ENCODE measurements around the gene TBXAS1.

The TBXAS1 gene

GRCh38 chr7:140025814-140026433, 196.9 kb downstream of the TBXAS1 start:
- Histone ChIP-seq H3K9me3 (ENCODE audit: insufficient read depth, low read depth, low read length) (no peaks in the 10 kb centered on the region), H3F3A (ENCODE audit: low read depth) (no peaks in the 10 kb centered on the region), H3K79me2 (ENCODE audit: insufficient read depth, low read length) (no peaks in the 10 kb centered on the region), H3K9ac (ENCODE audit: low read depth, low read length, poor library complexity, severe bottlenecking) (no peak overlapping the region), H3K4me1 (ENCODE audit: insufficient read depth, low read length, poor library complexity, severe bottlenecking) (peaks cover 8% of the 10 kb centered on the region), H3K4me2 (ENCODE audit: low read depth, low read length, poor library complexity, severe bottlenecking) (no peak overlapping the region), H3K4me3 (ENCODE audit: low read length, poor library complexity, severe bottlenecking) (no peak overlapping the region), H3K9me2 (replicated peaks; ENCODE audit: low read depth, low read length) (no peaks in the 10 kb centered on the region), H4K20me1 (ENCODE audit: insufficient read depth, low read length, poor library complexity, severe bottlenecking) (no peaks in the 10 kb centered on the region), H2AFZ (ENCODE audit: low read length) (no peak overlapping the region), H3K36me3 (ENCODE audit: insufficient read depth, low read length) (peaks cover 50% of the 10 kb centered on the region; the same call in 1 of the 2 replicates), H3K27me3 (ENCODE audit: insufficient read depth, low read length, poor library complexity, severe bottlenecking) (no peaks in the 10 kb centered on the region)
- TF ChIP-seq CTCF (conservative IDR thresholded peaks at IDR 0.05; ENCODE audit: low read length), result no peak
- no peak for TF ChIP-seq EZH2phosphoT487 (IDR thresholded peaks at IDR 0.05; ENCODE audit: borderline replicate concordance)

DNA sequence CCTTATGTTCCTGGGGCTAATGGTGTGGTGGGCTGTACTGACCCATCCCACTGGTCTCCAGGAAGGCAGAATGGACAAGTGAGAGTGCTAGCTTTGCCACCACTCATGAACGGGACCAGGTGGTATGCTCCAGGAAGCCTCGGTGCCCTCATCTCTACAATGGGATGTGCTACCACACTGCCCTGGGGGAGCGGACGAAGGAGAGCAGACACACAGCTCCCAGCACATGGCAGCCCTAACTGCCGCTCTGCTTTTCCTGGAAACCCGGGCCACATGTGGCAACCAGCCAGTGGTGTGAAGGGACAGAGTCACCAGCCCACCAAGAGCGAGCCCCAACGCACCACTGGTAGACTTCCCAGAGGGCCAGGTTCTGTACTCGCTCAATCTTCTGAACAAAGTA, 197.9 kb downstream of the TBXAS1 start:
- Histone ChIP-seq H3K4me2 (ENCODE audit: low read depth, low read length, poor library complexity, severe bottlenecking) (no peak overlapping the region), H3K9me2 (replicated peaks; ENCODE audit: low read depth, low read length) (no peaks in the 10 kb centered on the region), H3K4me3 (ENCODE audit: low read length, poor library complexity, severe bottlenecking) (no peak overlapping the region), H3K9ac (ENCODE audit: low read depth, low read length, poor library complexity, severe bottlenecking) (no peak overlapping the region), H3F3A (ENCODE audit: low read depth) (no peaks in the 10 kb centered on the region), H3K79me2 (ENCODE audit: insufficient read depth, low read length) (no peaks in the 10 kb centered on the region), H3K36me3 (ENCODE audit: insufficient read depth, low read length) (peaks cover 55% of the 10 kb centered on the region; the same call in 1 of the 2 replicates), H2AFZ (ENCODE audit: low read length) (no peak overlapping the region), H3K9me3 (ENCODE audit: insufficient read depth, low read depth, low read length) (no peaks in the 10 kb centered on the region), H3K27me3 (ENCODE audit: insufficient read depth, low read length, poor library complexity, severe bottlenecking) (no peaks in the 10 kb centered on the region), H4K20me1 (ENCODE audit: insufficient read depth, low read length, poor library complexity, severe bottlenecking) (no peaks in the 10 kb centered on the region), H3K4me1 (ENCODE audit: insufficient read depth, low read length, poor library complexity, severe bottlenecking) (peaks cover 8% of the 10 kb centered on the region)
- no peak for TF ChIP-seq EZH2phosphoT487 (IDR thresholded peaks at IDR 0.05; ENCODE audit: borderline replicate concordance)
- TF ChIP-seq CTCF (conservative IDR thresholded peaks at IDR 0.05; ENCODE audit: low read length), result no peak

DNA sequence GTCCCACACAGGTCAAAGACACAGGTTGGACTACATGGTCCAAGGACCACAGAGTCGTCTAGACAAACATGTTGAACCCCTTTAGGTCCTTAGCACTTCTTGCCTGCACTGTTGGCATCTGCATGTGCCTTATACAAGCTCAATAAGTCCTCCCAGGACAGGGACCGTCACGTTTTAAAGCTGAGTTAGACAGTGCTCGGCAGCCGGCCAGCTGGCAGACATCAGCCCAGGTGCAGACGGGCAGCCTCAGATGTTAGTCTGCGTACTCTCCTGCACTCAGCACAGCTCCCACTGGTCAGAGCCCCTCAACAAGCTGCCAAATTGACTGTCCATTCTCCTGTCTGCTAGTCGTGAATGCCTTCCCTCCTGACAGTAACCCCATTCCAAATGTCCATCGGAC, 198.8 kb downstream of the TBXAS1 start:
- TF ChIP-seq EZH2phosphoT487 (IDR thresholded peaks at IDR 0.05; ENCODE audit: borderline replicate concordance) (no peak), CTCF (conservative IDR thresholded peaks at IDR 0.05; ENCODE audit: low read length) (no peak)
- no peak overlapping the region for H3K4me3 ChIP-seq (ENCODE audit: low read length, poor library complexity, severe bottlenecking)
- H3K9ac ChIP-seq (ENCODE audit: low read depth, low read length, poor library complexity, severe bottlenecking), result no peak overlapping the region
- no peaks in the 10 kb centered on the region for H4K20me1 ChIP-seq (ENCODE audit: insufficient read depth, low read length, poor library complexity, severe bottlenecking)
- no peak overlapping the region for H2AFZ ChIP-seq (ENCODE audit: low read length)
- no peak overlapping the region for H3K4me2 ChIP-seq (ENCODE audit: low read depth, low read length, poor library complexity, severe bottlenecking)
- H3K4me1 ChIP-seq (ENCODE audit: insufficient read depth, low read length, poor library complexity, severe bottlenecking), result peaks cover 8% of the 10 kb centered on the region
- peaks cover 55% of the 10 kb centered on the region; the same call in 1 of the 2 replicates for H3K36me3 ChIP-seq (ENCODE audit: insufficient read depth, low read length)
- H3K9me3 ChIP-seq (ENCODE audit: insufficient read depth, low read depth, low read length), result no peaks in the 10 kb centered on the region
- no peaks in the 10 kb centered on the region for H3K9me2 ChIP-seq (replicated peaks; ENCODE audit: low read depth, low read length)
- H3F3A ChIP-seq (ENCODE audit: low read depth), result no peaks in the 10 kb centered on the region
- no peaks in the 10 kb centered on the region for H3K79me2 ChIP-seq (ENCODE audit: insufficient read depth, low read length)
- H3K27me3 ChIP-seq (ENCODE audit: insufficient read depth, low read length, poor library complexity, severe bottlenecking), result no peaks in the 10 kb centered on the region

Data from Loucy (cell line).